ENCODE measurements around the gene KLHL34.

KLHL34 gene

GRCh38 chrX:21683941-21684340, 25.8 kb upstream of the KLHL34 start:
- no peaks in the 10 kb centered on the region for H3K27me3 ChIP-seq (ENCODE audit: control insufficient read depth in 1 of 2, insufficient read depth in 1 of 2, low read length in 2 of 2)
- H2BK15ac ChIP-seq (ENCODE audit: low read depth, poor library complexity, severe bottlenecking) = no peak overlapping the region
- H2BK120ac ChIP-seq (ENCODE audit: low read depth, low read length) = no peak overlapping the region
- H2AFZ ChIP-seq (ENCODE audit: low read depth, low read length) = no peak overlapping the region
- H4K8ac ChIP-seq (ENCODE audit: low read length) = no peak overlapping the region
- H3K4ac ChIP-seq (ENCODE audit: low read depth in 1 of 2, low read length in 2 of 2) = no peak overlapping the region
- H3K14ac ChIP-seq (ENCODE audit: low read length in 2 of 2) = no peak overlapping the region
- H2BK12ac ChIP-seq (ENCODE audit: low read length in 2 of 2) = no peak overlapping the region
- no peak overlapping the region for H3K4me3 ChIP-seq (ENCODE audit: insufficient read depth in 1 of 2, low read depth in 1 of 2, low read length in 2 of 2)
- no peak overlapping the region for H3K23ac ChIP-seq (ENCODE audit: low read length in 2 of 2)
- H3K9me3 ChIP-seq (ENCODE audit: control insufficient read depth, low read length) = no peaks in the 10 kb centered on the region
- H3K36me3 ChIP-seq (ENCODE audit: control insufficient read depth in 1 of 2, insufficient read depth in 2 of 2, low read depth in 1 of 2, low read length in 2 of 2) = no peaks in the 10 kb centered on the region
- H2AK5ac ChIP-seq (ENCODE audit: low read length, severe bottlenecking) = no peak overlapping the region
- no peak overlapping the region for H3K4me2 ChIP-seq (ENCODE audit: low read length, poor library complexity, severe bottlenecking)
- no peak overlapping the region for H3K18ac ChIP-seq (ENCODE audit: low read depth in 1 of 2, low read length in 2 of 2)
- peak overlapping the region; percentile 12 for H3K9ac ChIP-seq (ENCODE audit: low read length)
- no peak overlapping the region for H2BK5ac ChIP-seq (ENCODE audit: low read depth, low read length, poor library complexity, severe bottlenecking)
- H3K27ac ChIP-seq (ENCODE audit: low read length, poor library complexity, severe bottlenecking) = no peak overlapping the region
- no peaks in the 10 kb centered on the region for H3K79me1 ChIP-seq (replicated peaks; ENCODE audit: low read length, poor library complexity, severe bottlenecking)
- WGBS = no CpG with 5 or more reads among the region's 1 CpG
- DNase-seq = peak; percentile 16
- H4K91ac ChIP-seq (ENCODE audit: low read length) = no peak overlapping the region
- no peaks in the 10 kb centered on the region for H3K4me1 ChIP-seq (ENCODE audit: control insufficient read depth, insufficient read depth, low read depth, low read length)

GRCh38 chrX:21678048-21678612, 20.0 kb upstream of the KLHL34 start:
- no peak overlapping the region for H2BK120ac ChIP-seq (ENCODE audit: low read depth, low read length)
- H2AFZ ChIP-seq (ENCODE audit: low read depth, low read length) = no peak overlapping the region
- peaks cover 0 to 3% of the 10 kb centered on the region in 2 experiments for H3K27me3 ChIP-seq (ENCODE audit: control insufficient read depth in 1 of 2, insufficient read depth in 1 of 2, low read length in 2 of 2)
- H3K79me1 ChIP-seq (replicated peaks; ENCODE audit: low read length, poor library complexity, severe bottlenecking) = no peaks in the 10 kb centered on the region
- H3K4me3 ChIP-seq (ENCODE audit: insufficient read depth in 1 of 2, low read depth in 1 of 2, low read length in 2 of 2) = no peak overlapping the region
- no peak overlapping the region for H3K23ac ChIP-seq (ENCODE audit: low read length in 2 of 2)
- no peak overlapping the region for H2BK15ac ChIP-seq (ENCODE audit: low read depth, poor library complexity, severe bottlenecking)
- H3K4ac ChIP-seq (ENCODE audit: low read depth in 1 of 2, low read length in 2 of 2) = no peak overlapping the region
- 87% methylated on average over 3 of the region's 4 CpGs for WGBS
- no peak overlapping the region for H2AK5ac ChIP-seq (ENCODE audit: low read length, severe bottlenecking)
- peaks cover 5% of the 10 kb centered on the region for H3K9me3 ChIP-seq (ENCODE audit: control insufficient read depth, low read length)
- H3K9ac ChIP-seq (ENCODE audit: low read length) = no peak overlapping the region
- no peaks in the 10 kb centered on the region for H3K4me1 ChIP-seq (ENCODE audit: control insufficient read depth, insufficient read depth, low read depth, low read length)
- no peak overlapping the region for H4K91ac ChIP-seq (ENCODE audit: low read length)
- DNase-seq = no peak
- H3K18ac ChIP-seq (ENCODE audit: low read depth in 1 of 2, low read length in 2 of 2) = no peak overlapping the region
- H3K36me3 ChIP-seq (ENCODE audit: control insufficient read depth in 1 of 2, insufficient read depth in 2 of 2, low read depth in 1 of 2, low read length in 2 of 2) = no peaks in the 10 kb centered on the region
- no peak overlapping the region for H3K14ac ChIP-seq (ENCODE audit: low read length in 2 of 2)
- no peak overlapping the region for H3K27ac ChIP-seq (ENCODE audit: low read length, poor library complexity, severe bottlenecking)
- H2BK5ac ChIP-seq (ENCODE audit: low read depth, low read length, poor library complexity, severe bottlenecking) = no peak overlapping the region
- H4K8ac ChIP-seq (ENCODE audit: low read length) = no peak overlapping the region
- H3K4me2 ChIP-seq (ENCODE audit: low read length, poor library complexity, severe bottlenecking) = no peak overlapping the region
- H2BK12ac ChIP-seq (ENCODE audit: low read length in 2 of 2) = no peak overlapping the region

GRCh38 chrX:21675931-21676330, 17.8 kb upstream of the KLHL34 start:
- H2BK12ac ChIP-seq (ENCODE audit: low read length in 2 of 2) = no peak overlapping the region
- no peak overlapping the region for H3K23ac ChIP-seq (ENCODE audit: low read length in 2 of 2)
- H3K18ac ChIP-seq (ENCODE audit: low read depth in 1 of 2, low read length in 2 of 2) = no peak overlapping the region
- H3K9me3 ChIP-seq (ENCODE audit: control insufficient read depth, low read length) = peaks cover 5% of the 10 kb centered on the region
- H3K4me3 ChIP-seq (ENCODE audit: insufficient read depth in 1 of 2, low read depth in 1 of 2, low read length in 2 of 2) = no peak overlapping the region
- H4K8ac ChIP-seq (ENCODE audit: low read length) = no peak overlapping the region
- H3K4me2 ChIP-seq (ENCODE audit: low read length, poor library complexity, severe bottlenecking) = no peak overlapping the region
- H3K4ac ChIP-seq (ENCODE audit: low read depth in 1 of 2, low read length in 2 of 2) = no peak overlapping the region
- no peak overlapping the region for H2AK5ac ChIP-seq (ENCODE audit: low read length, severe bottlenecking)
- no peak overlapping the region for H3K9ac ChIP-seq (ENCODE audit: low read length)
- no peak overlapping the region for H2AFZ ChIP-seq (ENCODE audit: low read depth, low read length)
- H3K27me3 ChIP-seq (ENCODE audit: control insufficient read depth in 1 of 2, insufficient read depth in 1 of 2, low read length in 2 of 2) = peaks cover 0 to 3% of the 10 kb centered on the region in 2 experiments
- H4K91ac ChIP-seq (ENCODE audit: low read length) = no peak overlapping the region
- no peak overlapping the region for H2BK15ac ChIP-seq (ENCODE audit: low read depth, poor library complexity, severe bottlenecking)
- no peaks in the 10 kb centered on the region for H3K79me1 ChIP-seq (replicated peaks; ENCODE audit: low read length, poor library complexity, severe bottlenecking)
- no peak overlapping the region for H3K27ac ChIP-seq (ENCODE audit: low read length, poor library complexity, severe bottlenecking)
- 70% methylated on average over 2 of the region's 2 CpGs for WGBS
- H2BK120ac ChIP-seq (ENCODE audit: low read depth, low read length) = no peak overlapping the region
- no peak for DNase-seq
- no peak overlapping the region for H3K14ac ChIP-seq (ENCODE audit: low read length in 2 of 2)
- no peak overlapping the region for H2BK5ac ChIP-seq (ENCODE audit: low read depth, low read length, poor library complexity, severe bottlenecking)
- H3K4me1 ChIP-seq (ENCODE audit: control insufficient read depth, insufficient read depth, low read depth, low read length) = no peaks in the 10 kb centered on the region
- H3K36me3 ChIP-seq (ENCODE audit: control insufficient read depth in 1 of 2, insufficient read depth in 2 of 2, low read depth in 1 of 2, low read length in 2 of 2) = no peaks in the 10 kb centered on the region

GRCh38 chrX:21674430-21675186, 16.5 kb upstream of the KLHL34 start:
- H2BK12ac ChIP-seq (ENCODE audit: low read length in 2 of 2) = no peak overlapping the region
- no peak overlapping the region for H2BK15ac ChIP-seq (ENCODE audit: low read depth, poor library complexity, severe bottlenecking)
- H3K9me3 ChIP-seq (ENCODE audit: control insufficient read depth, low read length) = peaks cover 5% of the 10 kb centered on the region
- no peak overlapping the region for H2AK5ac ChIP-seq (ENCODE audit: low read length, severe bottlenecking)
- H2AFZ ChIP-seq (ENCODE audit: low read depth, low read length) = no peak overlapping the region
- H2BK5ac ChIP-seq (ENCODE audit: low read depth, low read length, poor library complexity, severe bottlenecking) = no peak overlapping the region
- no peak overlapping the region for H3K14ac ChIP-seq (ENCODE audit: low read length in 2 of 2)
- no peak overlapping the region for H4K8ac ChIP-seq (ENCODE audit: low read length)
- WGBS = 90% methylated on average over 1 of the region's 4 CpGs
- H3K4ac ChIP-seq (ENCODE audit: low read depth in 1 of 2, low read length in 2 of 2) = no peak overlapping the region
- no peak for DNase-seq
- no peaks in the 10 kb centered on the region for H3K36me3 ChIP-seq (ENCODE audit: control insufficient read depth in 1 of 2, insufficient read depth in 2 of 2, low read depth in 1 of 2, low read length in 2 of 2)
- no peak overlapping the region for H3K4me2 ChIP-seq (ENCODE audit: low read length, poor library complexity, severe bottlenecking)
- no peak overlapping the region for H3K9ac ChIP-seq (ENCODE audit: low read length)
- H3K23ac ChIP-seq (ENCODE audit: low read length in 2 of 2) = no peak overlapping the region
- H3K27me3 ChIP-seq (ENCODE audit: control insufficient read depth in 1 of 2, insufficient read depth in 1 of 2, low read length in 2 of 2) = peaks cover 0 to 3% of the 10 kb centered on the region in 2 experiments
- no peaks in the 10 kb centered on the region for H3K4me1 ChIP-seq (ENCODE audit: control insufficient read depth, insufficient read depth, low read depth, low read length)
- no peaks in the 10 kb centered on the region for H3K79me1 ChIP-seq (replicated peaks; ENCODE audit: low read length, poor library complexity, severe bottlenecking)
- no peak overlapping the region for H3K27ac ChIP-seq (ENCODE audit: low read length, poor library complexity, severe bottlenecking)
- no peak overlapping the region for H3K18ac ChIP-seq (ENCODE audit: low read depth in 1 of 2, low read length in 2 of 2)
- H2BK120ac ChIP-seq (ENCODE audit: low read depth, low read length) = no peak overlapping the region
- H4K91ac ChIP-seq (ENCODE audit: low read length) = no peak overlapping the region
- H3K4me3 ChIP-seq (ENCODE audit: insufficient read depth in 1 of 2, low read depth in 1 of 2, low read length in 2 of 2) = no peak overlapping the region
